Activated B cell treated with CpG ODN at 0.5 μM for 24 hours (primary cell): ENCODE measurements around the gene CENPX. TPM values are rescaled to one million over a fixed set of nuclear protein-coding genes. Genes with fewer than 3 reads are reported as not detected.

Experiments
- ATAC-seq: fragments of 200-7000 bp; cut with Tn5 transposase; one replicate; pipeline ENCODE4 v1.10.0; 2021; ENCODE audit warnings: low read depth, mild to moderate bottlenecking, moderate library complexity
- CTCF ChIA-PET: fragments of 350-600 bp; sonication (Branson Sonifier 250); formaldehyde crosslinking; loops from one replicate; lab custom pipeline; 2021; ENCODE audit warnings: antibody characterized with exemption; lab: Charles Lee
- POLR2A ChIA-PET: fragments of 350-600 bp; sonication (Branson Sonifier 250); formaldehyde crosslinking; loops from one replicate; lab custom pipeline; 2021; ENCODE audit warnings: antibody characterized with exemption; lab: Charles Lee
- DNase-seq: peaks from one replicate; pipeline ENCODE4 v3.0.0; 2022
- H3K27ac Mint-ChIP-seq: one replicate; pipeline ENCODE4 v1.8.0; 2020; ENCODE audit warnings: mixed read lengths
- H3K27me3 Mint-ChIP-seq: one replicate; pipeline ENCODE4 v1.8.0; 2021; ENCODE audit warnings: mixed read lengths
- H3K36me3 Mint-ChIP-seq: one replicate; pipeline ENCODE4 v1.8.0; 2021; ENCODE audit warnings: low read depth, mixed read lengths
- H3K4me1 Mint-ChIP-seq: one replicate; pipeline ENCODE4 v1.8.0; 2021; ENCODE audit warnings: mixed read lengths
- H3K4me3 Mint-ChIP-seq: one replicate; pipeline ENCODE4 v1.8.0; 2020; ENCODE audit warnings: mild to moderate bottlenecking, mixed read lengths
- H3K9me3 Mint-ChIP-seq: one replicate; pipeline ENCODE4 v1.8.0; 2020; ENCODE audit warnings: mixed read lengths
- intact Hi-C: fragments of 100-400 bp; cut with micrococcal nuclease; formaldehyde crosslinking; loops from one replicate; pipeline ENCODE4 v1.15.1; 2024
- total RNA-seq: library from RNA; stranded (reverse); gene quantifications from 2 replicates; pipeline ENCODE4 v1.2.3, GENCODE V29; 2022
- TF ChIP-seq, protein P1 (sequence below): fragments of 200-600 bp; IDR thresholded peaks from one replicate; pipeline ENCODE4 v1.8.0; 2022; ENCODE audit warnings: antibody characterized with exemption, mild to moderate bottlenecking

Gene CENPX
- total RNA-seq, 1 donor from 2014 or later, result 41.7 TPM

- peaks cover 27% of the 10 kb centered on the region for H3K4me1 Mint-ChIP-seq
- intact Hi-C loops, result loop anchor here (1.0 to 10.0 kb wide), 9 partner anchors 13 to 258 kb away; partner anchors contain the start of genes ASPSCR1, DUS1L, FASN and GPS1
- H3K27ac Mint-ChIP-seq, result peak overlapping the region; percentile 7
- peak overlapping the region; percentile 86 for H3K4me3 Mint-ChIP-seq
- ATAC-seq (no peak), DNase-seq (no peak)
- TF ChIP-seq, protein P1, sequence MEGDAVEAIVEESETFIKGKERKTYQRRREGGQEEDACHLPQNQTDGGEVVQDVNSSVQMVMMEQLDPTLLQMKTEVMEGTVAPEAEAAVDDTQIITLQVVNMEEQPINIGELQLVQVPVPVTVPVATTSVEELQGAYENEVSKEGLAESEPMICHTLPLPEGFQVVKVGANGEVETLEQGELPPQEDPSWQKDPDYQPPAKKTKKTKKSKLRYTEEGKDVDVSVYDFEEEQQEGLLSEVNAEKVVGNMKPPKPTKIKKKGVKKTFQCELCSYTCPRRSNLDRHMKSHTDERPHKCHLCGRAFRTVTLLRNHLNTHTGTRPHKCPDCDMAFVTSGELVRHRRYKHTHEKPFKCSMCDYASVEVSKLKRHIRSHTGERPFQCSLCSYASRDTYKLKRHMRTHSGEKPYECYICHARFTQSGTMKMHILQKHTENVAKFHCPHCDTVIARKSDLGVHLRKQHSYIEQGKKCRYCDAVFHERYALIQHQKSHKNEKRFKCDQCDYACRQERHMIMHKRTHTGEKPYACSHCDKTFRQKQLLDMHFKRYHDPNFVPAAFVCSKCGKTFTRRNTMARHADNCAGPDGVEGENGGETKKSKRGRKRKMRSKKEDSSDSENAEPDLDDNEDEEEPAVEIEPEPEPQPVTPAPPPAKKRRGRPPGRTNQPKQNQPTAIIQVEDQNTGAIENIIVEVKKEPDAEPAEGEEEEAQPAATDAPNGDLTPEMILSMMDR, result no peak
- ChIA-PET CTCF (interaction anchor here (1.3 kb wide), 1 partner anchor 77 kb away, joined by 25 read pairs; no protein-coding TSS in a partner anchor), POLR2A (interaction anchor here (0.6 to 2.3 kb wide), 3 partner anchors 9 to 77 kb away, joined by 7 to 28 read pairs (median 7); partner anchors contain the start of gene FASN)
- H3K36me3 Mint-ChIP-seq, result peaks cover 7% of the 10 kb centered on the region
- H3K27me3 Mint-ChIP-seq, result no peaks in the 10 kb centered on the region
- H3K9me3 Mint-ChIP-seq, result no peaks in the 10 kb centered on the region
These were observed 14.0 kb upstream of the CENPX start for GRCh38 chr17:82036634-82037091.

GRCh38 chr17:82035956-82036633, 13.4 kb upstream of the CENPX start:
- no peak for DNase-seq
- ChIA-PET CTCF (interaction anchor here (1.2 to 1.7 kb wide), 2 partner anchors 15 to 76 kb away, joined by 3 to 8 read pairs; no protein-coding TSS in a partner anchor), POLR2A (interaction anchor here (0.6 to 1.7 kb wide), 4 partner anchors 8 to 75 kb away, joined by 3 to 7 read pairs (median 4); partner anchors contain the start of genes CENPX, LRRC45 and NOTUM)
- Mint-ChIP-seq H3K27me3 (no peaks in the 10 kb centered on the region), H3K4me1 (peaks cover 27% of the 10 kb centered on the region), H3K27ac (no peak overlapping the region), H3K9me3 (no peaks in the 10 kb centered on the region), H3K36me3 (peaks cover 7% of the 10 kb centered on the region), H3K4me3 (peak overlapping the region; percentile 86)
- TF ChIP-seq, protein P1, result no peak
- intact Hi-C loops, result loop anchor here (2.0 to 10.0 kb wide), 6 partner anchors 29 to 259 kb away; partner anchors contain the start of genes ASPSCR1, DUS1L, P4HB and SLC16A3
- no peak for ATAC-seq

DNA sequence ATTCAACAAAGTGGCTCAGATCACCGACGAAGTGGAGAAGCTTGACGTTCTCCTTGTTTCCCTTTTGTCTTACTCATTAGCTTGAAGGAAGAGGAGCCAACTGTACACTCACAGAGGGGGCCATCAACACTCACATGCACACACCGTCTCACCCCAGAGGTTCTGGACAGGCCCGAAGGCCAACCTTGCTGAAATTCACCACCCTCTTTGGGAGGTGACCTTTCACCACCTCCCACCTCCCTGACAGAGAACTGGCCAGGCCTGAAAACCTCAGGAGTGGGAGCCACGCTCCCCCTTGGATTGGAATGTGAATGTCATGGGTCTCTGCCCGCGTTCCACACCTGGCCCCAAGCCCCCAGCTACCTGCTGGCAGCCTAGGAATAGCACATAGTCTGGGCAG, 12.8 kb upstream of the CENPX start:
- Mint-ChIP-seq H3K4me1 (peaks cover 28% of the 10 kb centered on the region), H3K4me3 (peak overlapping the region; percentile 52), H3K9me3 (no peaks in the 10 kb centered on the region), H3K36me3 (peaks cover 7% of the 10 kb centered on the region), H3K27me3 (no peaks in the 10 kb centered on the region), H3K27ac (no peak overlapping the region)
- TF ChIP-seq, protein P1, result no peak
- DNase-seq (no peak), ATAC-seq (no peak)
- intact Hi-C loops, result loop anchor here (5.0 to 10.0 kb wide), 3 partner anchors 58 to 259 kb away; partner anchors contain the start of genes ASPSCR1 and SLC16A3
- ChIA-PET POLR2A (interaction anchor here (1.1 to 1.7 kb wide), 3 partner anchors 11 to 75 kb away, joined by 3 to 5 read pairs (median 3); partner anchors contain the start of genes CENPX, LRRC45 and NOTUM), CTCF (interaction anchor here (1.2 to 1.7 kb wide), 2 partner anchors 14 to 76 kb away, joined by 3 to 8 read pairs; no protein-coding TSS in a partner anchor)

DNA sequence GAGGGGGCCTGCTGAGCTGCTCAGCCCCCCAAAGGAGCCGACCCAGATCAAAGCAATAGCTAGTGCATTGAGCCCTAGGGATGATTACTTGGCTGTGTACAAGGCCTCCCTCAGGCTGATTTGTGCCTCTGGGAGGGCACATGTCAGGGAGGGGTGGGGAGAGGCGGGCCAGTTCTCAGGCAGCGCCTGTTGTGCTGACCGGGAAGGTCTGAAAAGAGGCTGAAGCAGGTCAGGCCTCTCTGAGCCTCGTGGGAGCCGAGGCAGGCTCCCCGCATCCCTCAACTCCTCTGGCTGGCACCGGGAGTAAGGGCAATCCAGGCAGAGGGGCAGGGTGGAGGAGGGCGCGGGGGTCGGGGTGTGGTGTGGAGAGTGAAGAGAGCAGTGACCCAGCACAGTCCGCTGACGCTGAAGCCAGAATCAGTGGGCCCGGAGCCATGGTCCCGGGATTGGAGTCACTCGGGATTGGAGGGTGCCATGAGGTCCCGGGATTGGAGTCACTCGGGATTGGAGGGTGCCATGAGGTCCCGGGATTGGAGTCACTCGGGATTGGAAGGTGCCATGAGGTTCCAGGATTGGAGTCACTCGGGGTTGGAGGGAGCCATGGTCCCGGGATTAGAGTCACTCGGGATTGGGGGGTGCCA, 11.8 kb upstream of the CENPX start:
- CTCF ChIA-PET, result interaction anchor here (1.2 to 1.7 kb wide), 2 partner anchors 13 to 75 kb away, joined by 3 to 8 read pairs; no protein-coding TSS in a partner anchor
- H3K4me1 Mint-ChIP-seq, result peaks cover 33% of the 10 kb centered on the region
- ATAC-seq, result no peak
- peaks cover 7% of the 10 kb centered on the region for H3K36me3 Mint-ChIP-seq
- DNase-seq, result no peak
- peaks cover 2% of the 10 kb centered on the region for H3K27me3 Mint-ChIP-seq
- no peaks in the 10 kb centered on the region for H3K9me3 Mint-ChIP-seq
- TF ChIP-seq, protein P1, result no peak
- intact Hi-C loops, result loop anchor here (5.0 to 10.0 kb wide), 3 partner anchors 57 to 260 kb away; partner anchors contain the start of genes ASPSCR1 and SLC16A3
- peak overlapping the region; percentile 24 for H3K4me3 Mint-ChIP-seq
- no peak overlapping the region for H3K27ac Mint-ChIP-seq
- POLR2A ChIA-PET, result interaction anchor here (0.6 to 1.7 kb wide), 2 partner anchors 11 to 1088 kb away, joined by 3 to 5 read pairs; partner anchors contain the start of genes CENPX and LRRC45
